Neural cell (in vitro differentiated cells): ENCODE measurements around the gene SPOCD1.

Experiments
- CTCF ChIP-seq: fragments of 450-650 bp; IDR thresholded peaks from 2 replicates; pipeline ENCODE4 v1.5.1; 2014; ENCODE audit warnings: antibody characterized with exemption, mild to moderate bottlenecking, moderate library complexity; ENCODE audit not compliant: poor library complexity, severe bottlenecking
- EP300 ChIP-seq: fragments of 450-650 bp; conservative IDR thresholded peaks from 2 replicates; pipeline ENCODE4 v1.6.1; 2014; ENCODE audit warnings: antibody characterized with exemption, mild to moderate bottlenecking, moderate library complexity; ENCODE audit not compliant: poor library complexity, severe bottlenecking
- EZH2 ChIP-seq: fragments of 200-600, 300-800 bp; shearing (Covaris generic), sonication (generic); IDR thresholded peaks from 2 replicates; pipeline ENCODE4 v1.6.1; 2014; ENCODE audit warnings: antibody characterized with exemption, low read length, borderline replicate concordance, mild to moderate bottlenecking; ENCODE audit not compliant: insufficient read depth, poor library complexity, severe bottlenecking
- POLR2AphosphoS5 ChIP-seq: IDR thresholded peaks from 2 replicates; pipeline ENCODE4 v1.6.1; 2012
- RAD21 ChIP-seq: fragments of 450-650 bp; conservative IDR thresholded peaks from 2 replicates; pipeline ENCODE4 v1.6.1; 2014; ENCODE audit warnings: antibody characterized with exemption, mild to moderate bottlenecking, moderate library complexity
- REST ChIP-seq: IDR thresholded peaks from 2 replicates; pipeline ENCODE4 v1.6.1; 2012; ENCODE audit warnings: borderline replicate concordance
- TAF1 ChIP-seq: IDR thresholded peaks from 2 replicates; pipeline ENCODE4 v1.6.1; 2012; ENCODE audit warnings: low read depth

- TF ChIP-seq TAF1, result peak; percentile 11
- no peak for TF ChIP-seq REST
- no peak for TF ChIP-seq CTCF
- TF ChIP-seq RAD21, result no peak
- no peak for TF ChIP-seq EZH2
- TF ChIP-seq POLR2AphosphoS5, result no peak
- TF ChIP-seq EP300, result no peak
These were observed 57.0 kb downstream of the SPOCD1 start for GRCh38 chr1:31758823-31759222.
